NCI-H526 (cell line): ENCODE measurements around the gene KLRC1.
"Not testable (repeated sequence)": the region's sequence is repeated elsewhere in the genome, so short reads cannot be mapped to it uniquely, and the experiment has no call there.

Experiments
- DNase-seq, 2 experiments: peaks; one replicate each; lab custom pipeline; 2025; lab: John Stamatoyannopoulos, UW

Gene KLRC1

GRCh38 chr12:10453156-10453555 lies at the start of gene KLRC1:
TSS of gene KLRC1 (minus strand) at chr12:10453377. CDS start at chr12:10451156, 2,221 bp downstream.
- no peak for DNase-seq

- peak in 1 of 2 experiments; percentile 19 for DNase-seq
These were observed 47.9 kb upstream of the KLRC1 start for GRCh38 chr12:10501030-10501429.

- no peak for DNase-seq
These were observed 44.9 kb upstream of the KLRC1 start for GRCh38 chr12:10498042-10498441.

GRCh38 chr12:10497602-10498001 lies 44.4 kb upstream of the KLRC1 start:
- DNase-seq = no peak

- DNase-seq = no peak
These were observed 38.6 kb upstream of the KLRC1 start for GRCh38 chr12:10491766-10492165.

GRCh38 chr12:10487328-10487727 lies 34.2 kb upstream of the KLRC1 start:
- not testable (repeated sequence) for DNase-seq

- not testable (repeated sequence) for DNase-seq
These were observed 28.7 kb upstream of the KLRC1 start for GRCh38 chr12:10481901-10482300.

GRCh38 chr12:10472808-10473207 lies 19.6 kb upstream of the KLRC1 start:
- DNase-seq = not testable (repeated sequence)

GRCh38 chr12:10469701-10470100 lies 16.5 kb upstream of the KLRC1 start:
- no peak for DNase-seq

- DNase-seq = no peak
These were observed 13.1 kb upstream of the KLRC1 start for GRCh38 chr12:10466311-10466710.

- peak in 1 of 2 experiments; percentile 6 for DNase-seq
These were observed 4.6 kb upstream of the KLRC1 start for GRCh38 chr12:10457760-10458159.

GRCh38 chr12:10456856-10457255 lies 3.7 kb upstream of the KLRC1 start:
- no peak for DNase-seq

GRCh38 chr12:10455766-10456165 lies 2.6 kb upstream of the KLRC1 start:
- no peak for DNase-seq

GRCh38 chr12:10454531-10454930 lies 1.4 kb upstream of the KLRC1 start:
- DNase-seq = no peak

GRCh38 chr12:10448236-10448635 lies 4.9 kb downstream of the KLRC1 start:
- no peak for DNase-seq

- DNase-seq = not testable (repeated sequence)
These were observed 7.1 kb downstream of the KLRC1 start for GRCh38 chr12:10446052-10446451.

- not testable (repeated sequence) for DNase-seq
These were observed 12.0 kb downstream of the KLRC1 start for GRCh38 chr12:10441144-10441543.

GRCh38 chr12:10439608-10440274 lies 13.4 kb downstream of the KLRC1 start:
- DNase-seq = peak; percentile 76 to 81

GRCh38 chr12:10437601-10438000 lies 15.6 kb downstream of the KLRC1 start:
- DNase-seq = not testable (repeated sequence)

- peak in 1 of 2 experiments; percentile 7 for DNase-seq
These were observed 17.4 kb downstream of the KLRC1 start, which contains the start of gene KLRC2 for GRCh38 chr12:10435816-10436215. TSS of gene KLRC2 (minus strand) at chr12:10436010. CDS start at chr12:10435986, 24 bp downstream.

GRCh38 chr12:10430623-10431022 lies 22.6 kb downstream of the KLRC1 start:
- DNase-seq = not testable (repeated sequence)

GRCh38 chr12:10425938-10426337 lies 27.2 kb downstream of the KLRC1 start:
- not testable (repeated sequence) for DNase-seq

- peak in 1 of 2 experiments; percentile 30 for DNase-seq
These were observed 28.8 kb downstream of the KLRC1 start for GRCh38 chr12:10424260-10424899.
